GM19099 (cell line): ENCODE data around the gene CASP9.

Experiments
- POLR2A ChIP-seq: IDR thresholded peaks from 3 replicates; pipeline ENCODE4 v1.6.1; 2011; ENCODE audit warnings: low read depth; ENCODE audit not compliant: insufficient read length; ENCODE audit errors: extremely low read depth

CASP9 gene

GRCh38 chr1:15540186-15540585 is 16.2 kb upstream of the CASP9 start:
- TF ChIP-seq POLR2A: no peak

- no peak for TF ChIP-seq POLR2A
Measured at GRCh38 chr1:15538771-15539170, 14.8 kb upstream of the CASP9 start.

GRCh38 chr1:15531682-15532081 is 7.7 kb upstream of the CASP9 start:
- TF ChIP-seq POLR2A: no peak

GRCh38 chr1:15531003-15531402 is 7.0 kb upstream of the CASP9 start:
- TF ChIP-seq POLR2A: no peak

GRCh38 chr1:15526490-15527339 is 2.7 kb upstream of the CASP9 start, which contains the start of gene DNAJC16:
TSS of gene DNAJC16 (plus strand) at chr1:15526848. CDS start at chr1:15529106, 2,258 bp downstream.
- TF ChIP-seq POLR2A: peak; percentile 71

GRCh38 chr1:15526021-15526489 is 2.0 kb upstream of the CASP9 start:
- TF ChIP-seq POLR2A: no peak

GRCh38 chr1:15525050-15526020 is 1.3 kb upstream of the CASP9 start:
- TF ChIP-seq POLR2A: peak; percentile 46

GRCh38 chr1:15524283-15525049 is 451 bp upstream of the CASP9 start:
- TF ChIP-seq POLR2A: no peak

GRCh38 chr1:15523104-15524020 is 653 bp downstream of the CASP9 start:
- TF ChIP-seq POLR2A: no peak

- TF ChIP-seq POLR2A: no peak
Measured at GRCh38 chr1:15522551-15522950, 1.5 kb downstream of the CASP9 start.

- TF ChIP-seq POLR2A: no peak
Measured at GRCh38 chr1:15519625-15520024, 4.4 kb downstream of the CASP9 start.

- no peak for TF ChIP-seq POLR2A
Measured at GRCh38 chr1:15515022-15515663, 8.9 kb downstream of the CASP9 start.

GRCh38 chr1:15513919-15514318 is 10.1 kb downstream of the CASP9 start:
- no peak for TF ChIP-seq POLR2A
